Testis (tissue), 3 donors: ENCODE data around the gene CAPN5. TPM values are rescaled to one million over a fixed set of nuclear protein-coding genes. Genes with fewer than 3 reads are reported as not detected.

ENCODE experiments used
- DNase-seq: peaks from one replicate; pipeline ENCODE4 v3.0.0-alpha.2; 2019
- H3K27ac ChIP-seq, 2 donors: fragments of 200-600 bp; sonication (generic); one replicate each; pipeline ENCODE4 v1.5.1; 2019
- H3K27me3 ChIP-seq: fragments of 200-600 bp; sonication (generic); one replicate; pipeline ENCODE4 v1.5.1; 2019
- H3K36me3 ChIP-seq: fragments of 200-600 bp; sonication (generic); one replicate; pipeline ENCODE4 v1.5.1; 2017; ENCODE audit warnings: low read depth; ENCODE audit errors: missing control alignments
- H3K4me1 ChIP-seq: fragments of 200-600 bp; sonication (generic); one replicate; pipeline ENCODE4 v1.5.1; 2019
- H3K4me3 ChIP-seq, 2 donors: fragments of 200-600 bp; sonication (generic); one replicate each; pipeline ENCODE4 v1.5.1; 2017 to 2019
- H3K9me3 ChIP-seq: fragments of 200-600 bp; sonication (generic); one replicate; pipeline ENCODE4 v1.5.1; 2017
- POLR2A ChIP-seq: fragments of 450-650 bp; IDR thresholded peaks from one replicate; pipeline ENCODE4 v1.6.1; 2017; ENCODE audit warnings: antibody characterized with exemption, mild to moderate bottlenecking, moderate library complexity
- WGBS, 2 donors: methylation state at CpG; one replicate each; pipeline ENCODE4 v1.1.5; 2018; 5-methylcytosine and 5-hydroxymethylcytosine counted together
- intact Hi-C: fragments of 100-400 bp; cut with DNase I; formaldehyde crosslinking; loops from one replicate; pipeline ENCODE4 v1.15.1; 2023; ENCODE audit warnings: low total_unique reads
- polyA plus RNA-seq: library from polyadenylated mRNA; stranded (reverse); fragments of 350-450 nt; fragmentation: Illumina TruSeq; extraction: RNeasy Lipid Tissue Mini Kit (QIAGEN cat#74804); gene quantifications from one replicate; pipeline ENCODE4 v1.2.3, GENCODE V29; 2014; ENCODE audit warnings: low read depth, low replicate concordance; ENCODE audit not compliant: insufficient read depth
- total RNA-seq, 2 donors: library from RNA; depleted of rRNA; stranded (reverse); fragments of >200 nt; gene quantifications; one replicate each; pipeline ENCODE4 v1.2.3, GENCODE V29; 2016
- TF ChIP-seq, protein P1 (sequence below), 3 experiments: fragments of 450-650 bp in 2 of 3; fragments of 200-600 bp in 1 of 3; sonication (generic) in 1 of 3; IDR thresholded peaks; one replicate each; pipeline ENCODE4 v1.5.1; 2016 to 2019; ENCODE audit warnings: antibody characterized with exemption in 3 of 3, mild to moderate bottlenecking in 2 of 3, moderate library complexity in 1 of 3

The CAPN5 gene
- total and polyA plus RNA-seq, 3 donors from 2014 or later = 62.3 to 116 (median 102) TPM

DNA sequence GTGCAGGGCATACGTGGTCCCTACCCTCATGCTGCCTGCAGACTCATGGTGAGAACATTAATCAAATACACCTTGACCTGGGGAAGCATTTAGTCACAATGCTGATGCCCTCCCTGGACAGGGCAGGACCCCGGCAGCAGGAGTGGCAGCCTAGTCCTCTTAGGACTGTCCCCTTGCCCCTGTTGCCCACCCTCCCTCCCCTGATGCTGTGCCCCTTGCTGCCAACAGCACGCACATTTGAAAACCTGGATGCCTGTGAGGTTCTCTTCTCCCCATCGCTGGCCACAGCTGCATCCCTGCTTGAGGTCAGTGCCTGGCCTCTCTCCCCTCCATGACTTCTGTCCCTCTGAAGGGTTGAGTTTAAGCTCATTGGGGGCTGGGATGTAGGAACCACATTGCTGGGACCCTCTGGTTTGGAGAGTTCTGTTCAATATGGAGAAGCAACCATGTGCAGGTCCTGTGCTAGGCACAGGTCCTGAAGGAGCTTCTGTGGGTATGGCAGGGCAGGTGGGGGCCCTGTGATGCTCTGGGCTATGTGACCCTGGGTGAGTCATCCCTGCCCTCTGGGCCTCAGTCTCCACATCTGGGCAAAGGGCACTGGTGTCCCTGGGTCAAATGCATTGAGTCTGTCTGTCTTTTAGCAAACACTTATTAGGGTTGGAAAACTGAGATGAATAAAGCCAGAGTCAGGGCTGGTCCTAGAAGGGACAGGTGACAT lies 92.6 kb downstream of the CAPN5 start:
- Histone ChIP-seq H3K27me3 (no peaks in the 10 kb centered on the region), H3K27ac (no peak overlapping the region), H3K36me3 (no peaks in the 10 kb centered on the region), H3K9me3 (no peaks in the 10 kb centered on the region), H3K4me1 (peaks cover 9% of the 10 kb centered on the region), H3K4me3 (no peak overlapping the region)
- no peak for DNase-seq
- intact Hi-C loops = no loop called here
- TF ChIP-seq, protein P1, sequence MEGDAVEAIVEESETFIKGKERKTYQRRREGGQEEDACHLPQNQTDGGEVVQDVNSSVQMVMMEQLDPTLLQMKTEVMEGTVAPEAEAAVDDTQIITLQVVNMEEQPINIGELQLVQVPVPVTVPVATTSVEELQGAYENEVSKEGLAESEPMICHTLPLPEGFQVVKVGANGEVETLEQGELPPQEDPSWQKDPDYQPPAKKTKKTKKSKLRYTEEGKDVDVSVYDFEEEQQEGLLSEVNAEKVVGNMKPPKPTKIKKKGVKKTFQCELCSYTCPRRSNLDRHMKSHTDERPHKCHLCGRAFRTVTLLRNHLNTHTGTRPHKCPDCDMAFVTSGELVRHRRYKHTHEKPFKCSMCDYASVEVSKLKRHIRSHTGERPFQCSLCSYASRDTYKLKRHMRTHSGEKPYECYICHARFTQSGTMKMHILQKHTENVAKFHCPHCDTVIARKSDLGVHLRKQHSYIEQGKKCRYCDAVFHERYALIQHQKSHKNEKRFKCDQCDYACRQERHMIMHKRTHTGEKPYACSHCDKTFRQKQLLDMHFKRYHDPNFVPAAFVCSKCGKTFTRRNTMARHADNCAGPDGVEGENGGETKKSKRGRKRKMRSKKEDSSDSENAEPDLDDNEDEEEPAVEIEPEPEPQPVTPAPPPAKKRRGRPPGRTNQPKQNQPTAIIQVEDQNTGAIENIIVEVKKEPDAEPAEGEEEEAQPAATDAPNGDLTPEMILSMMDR (IDR thresholded peaks at IDR 0.05) = no peak
- TF ChIP-seq POLR2A = no peak
- WGBS, 2 donors = 90 to 91% methylated on average over 4 of the region's 4 CpGs

DNA sequence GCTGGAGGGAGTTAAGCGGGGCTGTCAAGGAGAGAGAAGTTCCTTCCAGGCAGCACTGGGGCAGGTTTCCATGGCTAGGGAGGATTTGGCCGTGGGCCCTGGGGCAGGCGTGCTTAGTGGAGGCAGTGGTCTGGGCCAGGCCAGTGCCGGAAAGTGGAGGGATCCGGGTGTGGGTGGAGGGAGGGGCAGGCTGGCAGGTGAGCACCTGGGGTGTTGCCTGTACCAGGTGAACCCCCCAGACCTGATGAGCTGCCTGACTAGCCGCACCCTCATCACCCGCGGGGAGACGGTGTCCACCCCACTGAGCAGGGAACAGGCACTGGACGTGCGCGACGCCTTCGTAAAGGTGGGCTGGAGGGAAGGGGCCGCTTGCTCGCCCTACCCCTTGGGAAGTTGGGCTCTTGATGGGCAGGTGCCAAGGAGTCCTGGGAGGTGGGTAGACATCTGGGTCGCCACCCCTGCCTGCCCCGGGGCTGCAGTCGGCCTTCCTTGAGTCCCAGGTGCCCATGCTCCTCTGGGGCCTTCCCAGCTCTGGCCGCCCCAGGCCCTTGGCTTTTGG lies 93.2 kb downstream of the CAPN5 start:
- WGBS, 2 donors = 92 to 97% methylated on average over 20 of the region's 20 CpGs
- intact Hi-C loops = no loop called here
- no peak overlapping the region for H3K27ac ChIP-seq
- no peak for TF ChIP-seq POLR2A
- TF ChIP-seq, protein P1 (IDR thresholded peaks at IDR 0.05) = no peak
- DNase-seq = no peak
- no peaks in the 10 kb centered on the region for H3K27me3 ChIP-seq
- H3K4me1 ChIP-seq = peaks cover 3% of the 10 kb centered on the region
- H3K9me3 ChIP-seq = no peaks in the 10 kb centered on the region
- no peaks in the 10 kb centered on the region for H3K36me3 ChIP-seq
- H3K4me3 ChIP-seq = no peak overlapping the region

DNA sequence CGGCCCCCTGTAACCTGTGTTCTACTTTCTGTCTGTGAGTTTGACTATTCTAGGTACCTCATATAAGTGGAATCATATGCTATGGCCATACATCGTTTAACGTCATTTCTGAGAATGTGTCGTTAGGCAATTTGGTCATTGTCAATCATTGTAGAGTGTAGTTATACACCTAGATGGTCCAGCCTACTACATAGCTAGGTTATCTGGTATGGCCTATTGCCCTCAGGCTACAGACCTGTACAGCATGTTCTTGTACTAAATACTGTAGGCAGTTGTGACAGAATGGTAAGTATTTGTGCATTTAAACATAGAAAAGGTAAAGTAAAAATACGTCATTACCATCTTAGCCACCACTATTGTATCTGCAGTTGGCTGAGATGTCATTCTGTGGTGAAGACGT lies 96.5 kb downstream of the CAPN5 start:
- TF ChIP-seq POLR2A = no peak
- TF ChIP-seq, protein P1 (IDR thresholded peaks at IDR 0.05) = no peak
- Histone ChIP-seq H3K4me3 (no peak overlapping the region), H3K9me3 (no peaks in the 10 kb centered on the region), H3K27me3 (no peaks in the 10 kb centered on the region), H3K36me3 (no peaks in the 10 kb centered on the region), H3K4me1 (no peaks in the 10 kb centered on the region), H3K27ac (no peak overlapping the region)
- 87% methylated on average over 6 of the region's 6 CpGs for WGBS, 2 donors
- no peak for DNase-seq
- intact Hi-C loops = no loop called here

DNA sequence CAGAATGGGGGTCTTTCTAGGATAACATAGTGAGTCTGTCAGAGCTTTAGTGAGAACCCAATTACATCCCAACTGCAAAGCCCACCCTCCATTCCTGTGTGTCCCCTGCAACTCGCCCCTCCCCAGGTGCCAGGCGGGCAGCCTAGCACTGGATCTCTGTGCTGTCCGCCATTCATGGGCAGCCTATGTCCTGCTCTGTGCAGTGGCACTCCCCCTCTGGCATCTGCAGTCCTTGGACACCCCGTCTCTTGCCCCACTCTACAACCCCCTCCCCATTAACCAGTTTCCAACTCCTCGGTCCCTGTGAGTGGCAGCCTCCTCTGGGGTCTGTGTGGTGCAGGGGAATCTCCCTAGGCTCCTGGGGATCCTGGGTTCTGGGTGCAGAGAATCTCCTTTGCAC lies 98.3 kb downstream of the CAPN5 start:
- Histone ChIP-seq H3K4me3 (no peak overlapping the region), H3K36me3 (no peaks in the 10 kb centered on the region), H3K27ac (no peak overlapping the region), H3K27me3 (no peaks in the 10 kb centered on the region), H3K4me1 (no peaks in the 10 kb centered on the region), H3K9me3 (no peaks in the 10 kb centered on the region)
- intact Hi-C loops = no loop called here
- DNase-seq = no peak
- TF ChIP-seq, protein P1 (IDR thresholded peaks at IDR 0.05) = no peak
- no peak for TF ChIP-seq POLR2A
- WGBS, 2 donors = 86 to 87% methylated on average over 5 of the region's 5 CpGs

DNA sequence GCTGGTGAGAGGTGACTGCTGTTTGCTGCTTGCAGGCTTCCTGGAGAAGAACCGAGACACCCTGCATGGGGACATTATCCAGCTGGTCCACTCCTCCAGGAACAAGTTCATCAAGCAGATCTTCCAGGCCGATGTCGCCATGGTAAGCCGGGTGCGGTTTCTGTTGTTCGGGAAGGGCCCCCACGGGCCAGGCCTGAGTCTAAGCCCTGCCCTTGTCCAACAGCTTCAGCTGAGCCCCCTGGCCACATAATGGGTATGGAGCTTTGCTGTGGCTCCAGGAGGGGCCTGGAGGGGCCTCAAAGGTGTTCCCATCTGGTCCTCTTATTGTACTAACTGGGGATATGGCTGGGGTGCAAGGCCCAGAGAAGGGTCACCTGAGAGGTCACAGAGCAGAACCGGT lies 99.2 kb downstream of the CAPN5 start:
- intact Hi-C loops = no loop called here
- 87 to 95% methylated on average over 8 of the region's 8 CpGs for WGBS, 2 donors
- Histone ChIP-seq H3K36me3 (no peaks in the 10 kb centered on the region), H3K4me1 (no peaks in the 10 kb centered on the region), H3K4me3 (no peak overlapping the region), H3K27ac (no peak overlapping the region), H3K9me3 (no peaks in the 10 kb centered on the region), H3K27me3 (no peaks in the 10 kb centered on the region)
- DNase-seq = no peak
- no peak for TF ChIP-seq POLR2A
- TF ChIP-seq, protein P1 (IDR thresholded peaks at IDR 0.05) = no peak
